OCI-LY1 (cell line): ENCODE measurements around the gene DUOX1.

ENCODE experiments used
- H2AFZ ChIP-seq: fragments of 200-600 bp; sonication (generic), shearing (Covaris generic); 2 replicates; pipeline ENCODE4 v1.6.0; 2014; ENCODE audit warnings: antibody characterized with exemption, mild to moderate bottlenecking, low read length
- H3F3A ChIP-seq: fragments of 200-600 bp; sonication (generic), shearing (Covaris generic); 2 replicates; pipeline ENCODE4 v1.6.0; 2014; ENCODE audit warnings: mild to moderate bottlenecking, antibody characterized with exemption, low read length, moderate library complexity; ENCODE audit not compliant: insufficient read depth
- H3K27ac ChIP-seq: fragments of 200-600 bp; sonication (generic); 2 replicates; pipeline ENCODE4 v1.5.1; 2014; ENCODE audit warnings: low read length, mixed run types, mild to moderate bottlenecking, low read depth; ENCODE audit not compliant: poor library complexity, severe bottlenecking
- H3K27me3 ChIP-seq: fragments of 200-600 bp; sonication (generic); 2 replicates; pipeline ENCODE4 v1.6.0; 2014; ENCODE audit warnings: antibody characterized with exemption, mild to moderate bottlenecking, low read length, moderate library complexity; ENCODE audit not compliant: insufficient read depth
- H3K36me3 ChIP-seq: fragments of 200-600 bp; sonication (generic); 2 replicates; pipeline ENCODE4 v1.6.1; 2014; ENCODE audit warnings: mild to moderate bottlenecking, antibody characterized with exemption, low read length, moderate library complexity, mixed read lengths; ENCODE audit not compliant: insufficient read depth
- H3K4me1 ChIP-seq: fragments of 200-600 bp; sonication (generic); 2 replicates; pipeline ENCODE4 v1.5.1; 2014; ENCODE audit warnings: mild to moderate bottlenecking, low read length, moderate library complexity; ENCODE audit not compliant: insufficient read depth, severe bottlenecking
- H3K4me2 ChIP-seq: fragments of 200-600 bp; sonication (generic), shearing (Covaris generic); 2 replicates; pipeline ENCODE4 v1.6.1; 2014; ENCODE audit warnings: low read length
- H3K4me3 ChIP-seq: fragments of 200-600 bp; sonication (generic); 2 replicates; pipeline ENCODE4 v1.5.1; 2014; ENCODE audit warnings: low read length, low read depth, mild to moderate bottlenecking, mixed read lengths; ENCODE audit not compliant: poor library complexity, severe bottlenecking
- H3K79me2 ChIP-seq: fragments of 200-600 bp; shearing (Covaris generic); 2 replicates; pipeline ENCODE4 v1.6.1; 2016; ENCODE audit warnings: mixed run types, low read length, mixed read lengths; ENCODE audit not compliant: insufficient read depth
- H3K9ac ChIP-seq: fragments of 200-600 bp; sonication (generic), shearing (Covaris generic); 2 replicates; pipeline ENCODE4 v1.6.1; 2014; ENCODE audit warnings: mild to moderate bottlenecking, low read length, mixed read lengths
- H3K9me2 ChIP-seq: fragments of 200-600 bp; sonication (generic), shearing (Covaris generic); 2 replicates; pipeline ENCODE4 v1.6.1; 2014; ENCODE audit warnings: low read depth, mild to moderate bottlenecking, low read length, mixed read lengths
- H3K9me3 ChIP-seq: fragments of 200-600 bp; shearing (Covaris generic); 2 replicates; pipeline ENCODE4 v1.6.1; 2014; ENCODE audit warnings: low read length, mixed read lengths
- H4K20me1 ChIP-seq: fragments of 200-600 bp; sonication (generic), shearing (Covaris generic); 2 replicates; pipeline ENCODE4 v1.6.0; 2016; ENCODE audit warnings: mild to moderate bottlenecking, low read length; ENCODE audit not compliant: insufficient read depth
- CTCF ChIP-seq: fragments of 200-600 bp; sonication (generic), shearing (Covaris generic); IDR thresholded peaks from 2 replicates; pipeline ENCODE4 v1.5.1; 2017; ENCODE audit warnings: mild to moderate bottlenecking, antibody characterized with exemption, low read length, moderate library complexity, mixed read lengths
- EZH2 ChIP-seq: fragments of 200-600 bp; sonication (generic), shearing (Covaris generic); IDR thresholded peaks from 2 replicates; pipeline ENCODE4 v1.8.0; 2017; ENCODE audit warnings: borderline replicate concordance, mixed run types, mild to moderate bottlenecking, antibody characterized with exemption, low read length, moderate library complexity, mixed read lengths

The DUOX1 gene

GRCh38 chr15:45116482-45117307 is 13.1 kb upstream of the DUOX1 start:
- Histone ChIP-seq H3F3A (no peaks in the 10 kb centered on the region), H3K27ac (no peak overlapping the region), H3K9me3 (no peaks in the 10 kb centered on the region), H3K9me2 (no peaks in the 10 kb centered on the region), H3K4me2 (no peak overlapping the region), H3K27me3 (0 out of 2 replicates have a peak, but pooled peaks cover 3% of the 10 kb centered on the region), H2AFZ (no peak overlapping the region), H3K36me3 (no peaks in the 10 kb centered on the region), H3K9ac (no peak overlapping the region), H3K4me1 (peaks cover 14% of the 10 kb centered on the region), H3K4me3 (no peak overlapping the region), H4K20me1 (no peaks in the 10 kb centered on the region), H3K79me2 (no peaks in the 10 kb centered on the region)
- no peak for TF ChIP-seq EZH2
- TF ChIP-seq CTCF, result no peak

- no peak overlapping the region for H2AFZ ChIP-seq
- no peaks in the 10 kb centered on the region for H3K9me2 ChIP-seq
- peaks cover 14% of the 10 kb centered on the region for H3K4me1 ChIP-seq
- no peaks in the 10 kb centered on the region for H3K36me3 ChIP-seq
- no peak overlapping the region for H3K27ac ChIP-seq
- H3K4me3 ChIP-seq, result no peak overlapping the region
- no peak for TF ChIP-seq CTCF
- H3K27me3 ChIP-seq, result no peaks in the 10 kb centered on the region
- no peaks in the 10 kb centered on the region for H3K79me2 ChIP-seq
- no peak overlapping the region for H3K4me2 ChIP-seq
- no peak overlapping the region for H3K9ac ChIP-seq
- no peaks in the 10 kb centered on the region for H3F3A ChIP-seq
- H3K9me3 ChIP-seq, result no peaks in the 10 kb centered on the region
- no peaks in the 10 kb centered on the region for H4K20me1 ChIP-seq
Observed at GRCh38 chr15:45117308-45118130, 12.3 kb upstream of the DUOX1 start.

GRCh38 chr15:45118131-45118588 is 11.6 kb upstream of the DUOX1 start:
- Histone ChIP-seq H3K27me3 (no peaks in the 10 kb centered on the region), H2AFZ (no peak overlapping the region), H3K36me3 (no peaks in the 10 kb centered on the region)

More at GRCh38 chr15:45118131-45118588, 11.6 kb upstream of the DUOX1 start:
- Histone ChIP-seq H3K4me3 (no peak overlapping the region), H3K9me2 (no peaks in the 10 kb centered on the region), H3K4me1 (peaks cover 14% of the 10 kb centered on the region), H3F3A (no peaks in the 10 kb centered on the region), H3K9ac (no peak overlapping the region), H3K9me3 (no peaks in the 10 kb centered on the region), H3K79me2 (no peaks in the 10 kb centered on the region), H3K27ac (no peak overlapping the region), H4K20me1 (no peaks in the 10 kb centered on the region), H3K4me2 (no peak overlapping the region)
- TF ChIP-seq EZH2, result no peak
- TF ChIP-seq CTCF, result peak; percentile 100
